Measurements from ENCODE around the gene MS4A10. TPM values are rescaled to one million over a fixed set of nuclear protein-coding genes. Genes with fewer than 3 reads are reported as not detected.
"Not testable (repeated sequence)": the region's sequence is repeated elsewhere in the genome, so short reads cannot be mapped to it uniquely, and the experiment has no call there.

MS4A10 gene
- polyA plus RNA-seq (2013, experiment 1 of 2; ENCODE audit: insufficient read length): 0.05 TPM
- not detected for polyA plus RNA-seq (2013, experiment 2 of 2; ENCODE audit: insufficient read length)

DNA sequence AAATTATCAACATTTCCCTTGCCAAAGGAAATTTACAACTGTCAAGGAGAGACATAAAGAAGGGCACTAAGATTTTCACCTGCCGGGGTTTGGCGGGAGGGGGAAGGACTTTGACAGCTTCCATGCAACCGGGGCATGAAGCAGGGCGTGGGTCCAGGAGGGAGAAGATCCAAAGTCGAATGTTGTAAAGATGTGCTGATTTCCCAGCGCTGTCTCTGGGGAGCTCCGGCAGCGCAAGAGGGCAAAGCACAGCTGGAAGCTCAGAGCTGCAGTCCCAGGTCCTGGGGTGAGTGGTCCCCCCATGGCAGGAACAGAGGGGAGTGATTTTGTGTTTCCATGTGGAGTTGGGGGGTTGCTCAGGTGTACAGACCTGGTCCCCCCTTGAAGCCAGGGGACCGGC, at the start of gene MS4A10:
Gene MS4A10, plus strand, starts transcription at position 198 of the 400 bp plus-strand sequence. CDS start 5,003 bp downstream, outside the sequence.
- DNase-seq: no peak

DNA sequence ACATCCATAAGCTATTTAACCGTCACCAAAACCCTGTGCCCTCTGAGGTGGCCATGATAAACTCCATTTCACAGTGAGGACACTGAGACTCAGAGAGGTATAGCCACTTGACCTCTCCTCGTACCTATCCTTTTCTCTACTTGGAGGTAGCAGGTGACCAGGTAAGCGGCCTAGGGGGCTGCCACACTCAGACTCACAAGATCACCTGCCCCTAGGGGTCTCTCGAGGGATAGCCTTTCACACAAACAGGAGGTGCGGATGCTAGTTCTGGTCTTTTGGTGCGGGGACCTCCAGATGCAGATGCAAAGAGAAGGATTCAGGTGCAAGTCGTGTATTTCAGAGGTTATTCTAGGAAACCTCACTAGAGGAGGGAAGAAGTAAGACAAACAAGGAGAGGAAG, 46.0 kb upstream of the MS4A10 start:
- no peak for DNase-seq

DNA sequence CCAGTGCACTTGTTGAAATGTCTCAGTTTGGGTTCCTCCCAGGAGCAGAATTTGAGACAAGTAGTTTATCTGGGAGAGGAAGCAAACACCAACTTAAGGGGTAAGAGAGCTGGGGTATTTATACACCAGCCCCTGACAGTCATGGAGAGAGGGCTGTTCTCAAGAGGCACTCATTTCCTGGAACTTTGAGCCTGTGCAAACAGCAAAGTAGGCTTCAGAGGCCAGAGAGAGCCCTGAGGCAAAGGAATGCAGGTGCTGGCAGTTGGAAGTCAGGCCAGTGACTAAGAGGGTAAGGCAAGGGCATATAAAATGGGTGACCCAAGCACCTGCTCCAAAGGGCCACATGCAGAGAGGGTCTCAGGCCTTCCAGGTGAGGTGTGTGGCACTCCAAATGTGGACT, 44.6 kb upstream of the MS4A10 start:
- no peak for DNase-seq

DNA sequence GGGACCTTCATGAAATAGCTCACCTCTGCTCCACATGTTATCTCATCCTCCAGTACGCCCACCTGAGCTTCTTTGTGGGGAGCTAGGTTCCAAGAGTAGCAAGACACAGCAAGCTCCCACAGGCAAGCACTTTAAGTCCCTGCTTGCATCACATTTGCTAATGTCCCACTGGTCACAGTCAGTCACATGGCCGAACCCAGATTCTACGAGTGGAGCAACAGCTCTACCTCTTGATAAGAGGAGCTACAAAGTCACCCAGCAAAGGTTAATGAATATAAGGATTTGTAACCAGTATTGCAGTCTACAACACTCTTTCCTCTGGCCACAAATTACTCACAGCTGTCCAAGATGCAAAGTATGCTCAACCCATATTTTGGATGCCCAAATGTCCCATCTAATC, 43.7 kb upstream of the MS4A10 start:
- DNase-seq: no peak

DNA sequence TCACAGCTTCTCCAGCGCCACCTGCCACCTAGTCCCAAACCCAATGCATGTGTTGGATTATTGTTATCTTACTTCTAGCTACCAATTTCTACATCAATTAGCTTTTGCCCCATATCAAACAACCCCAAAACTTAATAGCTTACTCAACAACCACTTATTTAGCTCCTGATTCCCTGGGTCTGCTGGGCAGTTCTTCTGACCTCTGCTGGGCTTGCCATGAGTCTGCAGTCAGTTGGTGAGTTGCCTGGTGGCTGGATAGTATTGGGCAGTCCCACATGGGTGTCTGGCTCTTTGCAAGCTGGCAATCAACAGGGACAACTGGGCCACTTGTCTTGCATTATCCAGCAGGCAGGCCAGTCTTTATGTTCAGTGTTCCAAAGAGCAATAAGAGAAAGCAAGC, 42.1 kb upstream of the MS4A10 start:
- no peak for DNase-seq

DNA sequence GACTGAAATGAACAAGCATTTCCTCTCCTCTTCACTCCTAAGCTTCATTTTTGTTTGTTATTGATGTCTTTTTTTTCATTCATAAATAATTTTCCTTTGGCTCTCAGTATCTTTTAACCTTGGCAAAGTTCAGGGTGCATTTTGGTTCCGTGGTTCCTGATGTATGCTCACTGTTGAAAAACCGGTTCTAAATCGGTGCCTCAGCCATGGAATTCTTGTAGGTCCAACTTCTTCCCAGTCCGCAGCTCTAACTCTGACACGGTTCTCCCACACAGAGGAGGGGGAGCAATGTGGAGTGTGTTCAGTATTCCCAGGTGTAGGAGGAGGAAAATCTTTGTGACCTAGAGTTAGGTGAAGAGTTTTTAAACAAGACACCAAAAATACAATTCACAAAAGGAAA, 41.0 kb upstream of the MS4A10 start:
- DNase-seq: no peak

DNA sequence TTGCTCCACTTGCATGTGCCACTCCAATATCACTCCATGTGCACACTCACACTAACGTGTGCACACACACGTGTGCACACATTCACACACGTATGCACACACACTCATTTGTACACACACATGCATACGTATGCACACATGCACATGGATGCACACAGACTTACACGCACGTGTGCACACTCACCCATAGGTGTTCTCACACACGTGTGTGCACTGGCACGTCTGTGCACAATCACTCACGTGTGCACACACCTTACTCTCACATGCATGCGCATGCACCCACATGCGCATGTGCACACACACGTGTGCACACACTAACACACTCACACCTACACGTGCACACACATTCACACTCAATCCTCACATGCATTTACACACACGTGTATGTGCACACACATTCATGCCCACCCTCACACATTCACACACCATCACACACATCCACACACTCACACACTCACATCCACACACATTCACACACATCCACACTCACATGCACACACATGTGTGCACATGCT, 37.7 kb upstream of the MS4A10 start:
- no peak for DNase-seq

DNA sequence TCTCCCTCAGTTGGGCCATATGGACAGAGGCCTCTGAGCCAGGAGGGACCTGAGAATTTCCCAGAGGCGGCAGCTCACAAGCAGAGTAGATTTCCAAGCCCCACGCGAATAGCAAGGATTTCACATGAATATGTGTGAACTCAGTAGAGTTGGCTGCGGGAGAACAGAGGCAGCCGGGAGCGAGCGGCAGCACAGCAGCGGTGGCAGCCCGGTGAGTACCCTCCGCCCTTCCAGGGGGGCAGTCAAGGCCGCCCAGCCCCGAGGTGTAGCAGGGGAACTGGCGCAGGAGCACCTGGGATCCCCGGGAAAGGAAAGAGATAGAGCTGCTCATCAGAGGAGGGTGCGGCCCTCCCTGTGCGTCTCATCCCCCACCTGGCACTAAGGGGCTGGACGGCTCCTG, 36.9 kb upstream of the MS4A10 start:
- no peak for DNase-seq

DNA sequence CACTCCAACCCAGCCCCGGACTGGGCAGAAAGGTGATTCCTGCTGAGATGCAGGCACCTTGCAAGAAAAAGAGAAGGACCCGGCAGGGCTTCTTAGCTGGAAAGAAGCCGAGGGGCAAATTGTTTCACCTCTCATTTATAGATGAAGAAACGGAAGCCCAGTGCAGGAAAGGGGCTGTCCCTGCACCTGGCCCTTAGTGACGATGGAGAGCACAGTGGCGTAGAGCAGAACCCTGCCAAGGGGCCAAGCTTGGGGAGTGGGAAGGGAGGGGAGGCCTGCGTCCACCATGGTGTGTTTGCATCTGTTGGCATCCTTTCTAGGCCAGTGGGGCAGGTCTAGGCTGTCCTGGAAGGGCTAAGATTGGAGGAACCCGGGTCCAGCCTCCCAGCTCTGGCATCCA, 36.3 kb upstream of the MS4A10 start:
- DNase-seq: no peak

DNA sequence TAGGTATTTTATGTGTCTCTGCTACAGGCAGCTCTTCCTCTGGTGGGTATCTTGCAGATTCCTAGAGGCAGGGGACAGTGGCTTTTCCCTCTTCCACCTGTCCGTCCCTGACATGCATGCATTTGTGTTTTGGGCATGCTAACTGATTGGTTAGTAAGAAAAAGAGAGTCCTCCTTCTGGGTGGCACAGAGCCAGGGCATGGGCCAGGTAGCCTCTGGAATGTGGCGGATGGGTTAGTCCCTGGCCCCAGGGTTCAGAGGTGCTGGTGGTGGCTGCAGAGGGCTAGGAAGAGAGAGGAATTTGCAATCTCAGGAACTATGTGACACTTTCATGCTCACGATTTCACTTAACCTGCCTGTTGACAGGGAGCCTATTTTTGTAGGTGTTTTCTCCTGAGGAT, 34.2 kb upstream of the MS4A10 start:
- no peak for DNase-seq

DNA sequence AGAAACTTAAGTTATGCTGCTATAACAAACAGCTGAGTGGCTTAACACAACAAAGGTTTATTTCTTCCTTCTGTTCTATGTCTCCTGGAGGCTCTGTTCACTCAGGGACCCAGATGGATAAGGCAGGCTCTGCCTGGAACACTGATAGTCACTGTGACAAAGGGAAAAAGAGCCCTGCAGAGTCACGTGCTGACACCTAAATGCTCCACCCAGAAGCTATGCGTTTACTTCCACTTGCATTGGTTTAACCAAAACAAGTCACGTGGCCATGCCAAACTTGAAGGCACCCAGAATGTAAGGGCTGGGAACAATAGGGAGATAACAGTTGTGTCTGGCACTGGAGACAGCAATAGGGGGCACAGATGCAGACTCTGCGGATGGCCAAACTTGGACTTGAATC, 31.8 kb upstream of the MS4A10 start:
- no peak for DNase-seq

DNA sequence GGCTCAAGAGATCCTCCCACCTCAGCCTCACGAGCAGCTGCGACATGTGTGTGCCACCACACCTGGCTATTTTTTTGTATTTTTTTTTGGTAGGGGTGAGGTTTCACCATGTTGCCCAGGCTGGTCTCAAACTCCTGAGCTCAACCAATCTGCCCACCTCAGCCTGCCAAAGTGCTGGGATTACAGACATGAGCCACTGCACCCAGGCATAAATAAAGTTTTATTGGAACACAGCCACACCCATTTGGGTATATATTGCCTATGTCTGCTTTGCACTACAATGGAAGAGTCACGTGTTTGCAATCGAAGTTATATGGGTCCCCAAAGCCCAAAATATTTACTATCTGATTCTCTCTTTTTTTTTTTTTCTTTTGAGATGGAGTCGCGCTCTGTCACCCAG, 30.2 kb upstream of the MS4A10 start:
- DNase-seq: no peak

DNA sequence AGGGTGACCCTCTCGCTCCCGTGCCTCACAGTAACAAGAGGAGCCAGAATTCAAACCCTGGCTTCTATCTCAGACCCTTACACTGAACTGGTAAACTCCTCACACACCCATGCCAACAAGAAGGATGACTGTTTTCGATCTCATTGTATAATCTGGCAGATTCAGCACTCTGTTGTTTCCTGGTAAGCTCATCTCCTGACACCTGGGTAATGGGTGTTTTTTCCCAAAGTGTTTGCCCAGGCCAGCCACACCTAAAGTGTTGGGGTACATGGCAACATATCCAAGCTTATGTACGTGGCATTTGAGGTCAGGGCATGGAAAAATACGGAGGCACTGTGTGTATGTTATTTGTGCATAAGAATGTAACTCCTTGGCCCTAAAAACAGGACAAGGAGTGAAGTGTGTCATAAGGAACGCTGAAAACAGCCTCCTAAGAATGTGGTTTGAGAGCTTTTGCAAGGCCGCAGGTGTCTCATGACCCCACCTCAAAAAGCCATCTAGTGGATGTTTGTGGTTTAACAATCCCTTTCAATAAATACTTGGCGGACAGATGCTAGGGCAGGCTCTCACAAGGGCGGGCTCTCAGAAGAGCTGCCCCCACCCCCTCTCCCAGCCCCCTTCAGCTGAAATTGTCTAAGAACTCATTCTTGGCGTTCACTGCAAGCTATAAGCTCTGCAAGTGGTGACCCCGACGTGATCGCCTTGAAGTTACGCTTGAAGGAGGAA, 28.7 kb upstream of the MS4A10 start, which contains the start of gene MS4A15:
Gene MS4A15, plus strand, starts transcription at position 561 of the 726 bp plus-strand sequence. CDS start 6,867 bp downstream, outside the sequence.
- DNase-seq: peak; percentile 9

DNA sequence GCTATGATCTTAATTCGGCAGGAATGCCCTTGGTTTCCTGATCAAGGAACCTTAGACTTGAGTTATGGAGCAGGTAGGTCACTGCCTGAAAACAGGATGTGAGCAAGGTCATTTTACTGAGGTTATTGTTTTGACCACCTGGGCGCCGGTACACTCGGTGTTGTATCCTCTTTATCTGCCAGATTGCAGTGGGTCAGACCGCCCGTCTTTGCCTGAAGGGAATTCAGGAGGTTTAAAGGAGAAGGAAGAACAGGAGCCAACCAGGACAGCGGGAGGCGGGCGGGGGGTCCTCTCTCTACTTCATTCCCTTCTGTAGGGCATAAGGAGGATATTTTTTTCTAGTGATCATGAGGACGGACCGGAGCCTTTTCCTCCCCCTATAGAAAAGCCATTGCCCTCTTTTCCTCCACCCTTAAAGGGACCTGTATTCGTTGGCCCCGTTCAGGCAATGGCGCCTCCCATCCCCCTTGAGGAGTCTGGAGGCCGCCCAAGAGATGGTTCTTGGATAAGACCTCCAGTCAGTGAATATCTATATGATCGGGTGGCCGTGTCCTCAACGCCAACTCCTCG, 27.8 kb upstream of the MS4A10 start:
- DNase-seq: no peak

DNA sequence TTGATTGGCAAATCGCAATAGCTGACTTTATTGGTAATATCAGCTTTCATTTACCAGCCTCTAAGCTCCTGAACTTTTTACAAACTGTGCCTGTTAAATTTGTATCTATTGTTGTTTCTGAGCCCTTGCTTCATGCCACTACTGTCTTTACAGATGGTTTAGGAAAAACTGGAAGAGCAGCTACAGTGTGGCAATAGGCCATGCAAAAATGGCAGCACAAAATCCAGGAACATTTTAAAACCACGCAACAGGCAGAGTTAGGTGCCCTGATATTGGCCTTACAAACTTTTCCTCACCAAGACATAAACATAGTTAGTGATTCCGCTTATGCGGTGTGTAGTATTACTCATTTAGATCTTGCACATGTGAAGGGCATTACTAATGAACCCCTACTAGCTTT, 26.5 kb upstream of the MS4A10 start:
- not testable (repeated sequence) for DNase-seq

DNA sequence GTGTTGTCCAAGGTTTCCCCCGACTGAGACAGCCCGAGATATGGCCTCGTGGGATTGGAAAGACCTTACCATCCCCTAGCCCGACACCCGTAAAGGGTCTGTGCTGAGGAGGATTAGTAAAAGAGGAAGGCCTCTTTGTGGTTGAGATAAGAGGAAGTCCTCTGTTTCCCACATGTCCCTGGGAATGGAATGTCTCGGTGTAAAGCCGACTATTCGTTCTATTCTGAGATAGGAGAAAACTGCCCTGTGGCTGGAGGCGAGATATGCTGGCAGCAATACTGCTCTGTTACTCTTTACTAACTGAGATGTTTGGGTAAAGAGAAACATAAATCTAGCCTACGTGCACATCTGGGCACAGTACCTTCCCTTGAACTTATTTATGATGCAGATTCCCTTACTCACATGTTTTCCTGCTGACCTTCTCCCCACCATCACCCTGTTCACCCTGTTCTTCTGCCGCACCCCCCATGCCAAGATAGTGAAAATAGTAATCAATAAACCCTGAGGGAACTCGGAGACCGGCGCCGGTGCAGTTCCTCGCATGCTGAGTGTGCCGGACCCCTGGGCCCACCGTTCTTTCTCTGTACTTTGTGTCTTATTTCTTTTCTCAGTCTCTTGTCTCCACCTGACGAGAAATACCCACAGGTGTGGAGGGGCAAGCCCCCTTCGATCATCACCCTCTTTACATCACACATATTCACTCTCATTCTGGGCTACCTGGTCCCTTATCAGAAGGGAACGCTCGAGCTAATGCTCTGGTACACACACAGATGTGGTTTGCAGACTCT, 25.5 kb upstream of the MS4A10 start:
- not testable (repeated sequence) for DNase-seq

DNA sequence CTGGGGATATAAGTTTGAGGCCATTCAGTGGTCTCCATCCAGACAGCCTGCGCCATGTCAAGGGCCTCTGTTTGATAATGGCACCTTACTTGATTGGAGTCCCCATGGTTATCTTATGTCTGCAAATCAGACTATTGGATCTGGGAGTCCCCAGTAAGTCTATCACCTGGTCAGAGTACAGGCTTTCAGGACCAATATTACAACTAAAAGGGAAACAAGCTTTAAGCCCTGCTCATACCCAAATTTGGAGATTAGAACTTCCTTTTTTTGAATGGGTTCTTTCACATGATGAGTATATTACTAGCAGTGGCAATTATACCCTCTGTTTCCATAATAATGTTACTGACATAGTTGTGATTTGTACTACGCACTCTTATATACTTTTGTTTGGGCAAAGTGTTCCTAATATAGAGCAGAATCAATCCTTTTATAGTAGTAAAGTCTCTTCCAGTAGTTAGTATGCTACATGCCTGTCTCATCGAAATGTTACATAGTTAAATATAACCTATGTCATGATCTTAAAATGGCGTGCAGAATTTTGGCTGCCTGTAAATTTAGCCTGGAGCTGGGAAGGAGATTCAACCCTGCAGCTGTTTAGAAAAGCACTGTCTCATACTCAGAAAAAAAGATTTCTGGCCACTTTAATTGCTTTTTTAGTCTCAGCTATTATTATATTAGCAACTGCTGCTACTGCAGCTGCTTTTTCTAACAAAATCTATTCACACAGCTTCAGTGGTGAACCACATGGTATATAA, 23.5 kb upstream of the MS4A10 start:
- DNase-seq: no peak

DNA sequence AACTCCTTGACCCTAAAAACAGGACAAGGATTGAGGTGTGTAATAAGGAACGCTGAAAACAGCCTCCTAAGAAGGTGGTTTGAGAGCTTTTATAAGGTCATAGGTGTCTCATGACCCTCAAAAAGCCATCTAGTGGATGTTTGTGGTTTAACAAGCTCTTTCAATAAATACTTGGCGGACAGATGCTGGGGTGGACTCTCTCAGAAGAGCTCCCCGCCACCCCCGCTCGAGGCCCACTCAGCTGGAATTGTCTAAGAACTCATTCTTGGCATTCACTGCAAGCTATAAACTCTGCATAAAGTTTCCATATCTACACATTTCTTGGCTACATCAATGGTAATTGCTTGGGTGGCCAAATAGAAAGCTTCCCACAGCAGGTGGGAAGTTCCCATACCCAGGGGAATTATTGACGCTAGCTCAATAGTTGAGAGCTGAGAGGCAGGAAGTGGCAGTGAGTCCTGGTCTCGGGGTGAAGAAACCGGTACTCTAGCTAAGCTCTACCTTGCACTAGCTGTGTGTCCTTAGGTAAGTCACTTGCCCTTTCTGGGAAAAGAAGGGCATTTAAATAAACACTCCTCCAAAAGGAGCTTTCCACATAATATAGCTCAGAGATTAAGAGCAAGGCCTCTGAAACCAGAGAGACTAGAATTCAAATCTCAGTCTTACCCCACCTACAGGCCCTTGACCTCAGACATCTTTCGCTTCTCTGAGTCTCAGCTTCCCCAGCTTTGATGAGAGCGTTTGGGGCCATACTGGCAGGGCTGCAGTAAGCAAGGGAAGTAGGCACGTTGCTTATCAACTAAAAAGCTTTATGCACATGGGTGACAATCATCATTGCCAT, 22.1 kb upstream of the MS4A10 start:
- no peak for DNase-seq

DNA sequence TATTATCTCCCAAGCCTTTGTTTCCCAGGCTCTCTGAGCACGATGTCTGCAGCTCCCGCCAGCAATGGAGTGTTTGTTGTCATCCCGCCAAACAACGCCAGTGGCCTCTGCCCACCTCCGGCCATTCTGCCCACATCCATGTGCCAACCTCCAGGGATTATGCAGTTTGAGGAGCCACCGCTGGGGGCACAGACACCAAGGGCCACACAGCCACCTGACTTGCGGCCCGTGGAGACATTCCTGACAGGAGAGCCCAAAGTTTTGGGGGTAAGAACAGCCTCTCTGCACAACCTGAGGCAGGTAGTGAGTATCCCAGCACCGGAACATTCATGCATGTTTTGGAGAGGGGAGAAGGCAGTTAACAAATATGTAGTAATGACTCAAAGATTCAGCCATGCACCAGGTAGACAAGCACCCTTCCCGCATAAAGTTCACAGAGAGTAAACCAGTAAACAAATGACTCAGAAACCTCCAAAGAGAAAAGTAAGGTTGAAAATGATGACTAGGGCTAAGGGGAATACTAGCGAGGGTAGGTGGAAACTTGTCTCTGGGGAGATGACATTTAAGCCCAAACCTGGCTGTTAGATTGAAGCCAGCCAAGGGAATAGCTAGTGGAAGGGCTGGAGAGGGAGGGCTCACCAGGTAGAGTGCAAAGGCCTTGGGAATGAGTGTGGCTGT, 21.3 kb upstream of the MS4A10 start:
- DNase-seq: no peak

DNA sequence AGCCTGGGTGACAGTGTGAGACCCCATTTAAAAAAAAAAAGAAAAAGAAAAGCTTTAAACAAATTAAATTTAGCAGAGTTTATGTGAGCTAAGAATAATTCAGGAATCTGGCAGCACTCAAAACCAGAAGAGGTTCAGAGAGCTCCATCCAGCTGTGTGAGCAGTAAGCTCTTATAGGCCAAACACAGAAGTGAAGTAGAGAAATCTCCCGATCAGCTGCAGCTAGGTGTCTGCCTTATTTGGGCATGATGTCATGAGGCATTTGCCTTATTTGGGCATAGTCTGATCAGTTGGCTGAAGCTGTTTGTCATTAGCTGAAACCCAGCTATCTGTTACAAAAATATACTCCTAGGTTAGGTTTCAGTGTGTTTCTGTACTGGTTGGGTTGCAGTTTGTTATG, 20.3 kb upstream of the MS4A10 start:
- DNase-seq: no peak

DNA sequence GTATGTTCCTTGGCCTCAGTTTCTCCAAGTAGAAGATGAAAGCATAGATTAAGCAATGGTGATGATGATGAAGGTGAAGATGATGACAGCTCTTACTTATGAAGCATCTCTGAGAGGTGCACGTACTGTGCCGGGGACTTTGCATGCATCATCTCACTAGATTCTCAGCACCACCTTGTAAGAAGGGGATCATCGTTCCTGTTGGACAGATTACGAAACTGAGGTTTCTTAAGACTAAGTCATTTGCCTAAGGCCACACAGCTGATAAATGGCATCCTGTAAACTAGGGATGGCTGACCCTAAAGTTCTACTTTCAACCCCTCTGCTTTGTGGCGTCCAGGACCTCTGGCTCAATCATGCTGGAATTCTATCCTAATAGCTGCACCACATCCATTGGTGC, 19.8 kb upstream of the MS4A10 start:
- no peak for DNase-seq

Data from fibroblast of skin of scalp (primary cell).